H1 (cell line): ENCODE results near the gene POLD1. TPM values are rescaled to one million over a fixed set of nuclear protein-coding genes. Genes with fewer than 3 reads are reported as not detected.

Source experiments
- CTCF ChIA-PET: fragments of 300-600 bp; sonication (Branson Sonifier 250); formaldehyde crosslinking; loops from one replicate; lab custom pipeline; 2021; ENCODE audit not compliant: partially characterized antibody; lab: Charles Lee
- POLR2A ChIA-PET: fragments of 300-600 bp; sonication (Branson Sonifier 250); formaldehyde crosslinking; loops from one replicate; lab custom pipeline; 2021; ENCODE audit warnings: inconsistent platforms; ENCODE audit not compliant: partially characterized antibody; lab: Charles Lee
- DNase-seq, 2 experiments: peaks; one replicate each; pipeline versions ENCODE4 v3.0.0 to v3.0.0-alpha.2; 2010 to 2022; ENCODE audit warnings: low spot score in 2 of 2, low read depth in 1 of 2, mixed read lengths in 1 of 2
- FAIRE-seq: peaks from 2 replicates; lab custom pipeline; 2011; peaks lifted over from hg19 to GRCh38; lab: Jason Lieb, UNC
- H2AFZ ChIP-seq: 2 replicates; pipeline ENCODE4 v1.8.1; 2012; ENCODE audit warnings: low read length, inconsistent platforms
- H2AK5ac ChIP-seq: 2 replicates; pipeline ENCODE4 v1.6.1; 2013; ENCODE audit warnings: low read depth, low read length
- H2BK120ac ChIP-seq: replicated peaks from 2 replicates; pipeline ENCODE3; 2013; ENCODE audit warnings: low read depth, low read length, inconsistent platforms
- H2BK12ac ChIP-seq: 2 replicates; pipeline ENCODE4 v1.6.1; 2013; ENCODE audit warnings: low read depth, low read length
- H2BK15ac ChIP-seq: 2 replicates; pipeline ENCODE4 v1.6.1; 2013; ENCODE audit warnings: low read length
- H2BK20ac ChIP-seq: 2 replicates; pipeline ENCODE4 v1.6.1; 2013; ENCODE audit warnings: low read length
- H2BK5ac ChIP-seq: 2 replicates; pipeline ENCODE4 v1.6.1; 2013; ENCODE audit warnings: low read depth, low read length
- H3K14ac ChIP-seq: 2 replicates; pipeline ENCODE4 v1.6.1; 2013; ENCODE audit warnings: inconsistent platforms; ENCODE audit not compliant: insufficient read length
- H3K18ac ChIP-seq: 2 replicates; pipeline ENCODE4 v1.6.1; 2013; ENCODE audit warnings: low read length; ENCODE audit errors: extremely low read depth
- H3K23ac ChIP-seq: 2 replicates; pipeline ENCODE4 v1.6.1; 2013; ENCODE audit warnings: inconsistent platforms; ENCODE audit not compliant: insufficient read length
- H3K23me2 ChIP-seq: 2 replicates; pipeline ENCODE4 v1.6.1; 2013; ENCODE audit warnings: low read depth, low read length
- H3K27ac ChIP-seq: 2 replicates; pipeline ENCODE4 v1.6.1; 2011; ENCODE audit warnings: low read depth, low read length, inconsistent platforms
- H3K27me3 ChIP-seq, 4 experiments: replicated peaks in 1 of 4; 1 replicate in 1 of 4; 2 replicates in 3 of 4; pipeline versions ENCODE4 v1.6.1 to v1.8.1; 2011 to 2013; ENCODE audit warnings: low read length in 3 of 4, mild to moderate bottlenecking in 3 of 4, inconsistent platforms in 2 of 4, mixed read lengths in 2 of 4, moderate library complexity in 1 of 4; ENCODE audit not compliant: control insufficient read depth in 3 of 4, insufficient read depth in 3 of 4; ENCODE audit errors: extremely low read depth in 1 of 4
- H3K36me3 ChIP-seq, 4 experiments: 2 replicates each; pipeline versions ENCODE4 v1.6.1 to v1.8.1; 2011 to 2013; ENCODE audit warnings: mild to moderate bottlenecking in 4 of 4, low read length in 3 of 4, moderate library complexity in 2 of 4, control low read depth in 1 of 4, inconsistent platforms in 1 of 4; ENCODE audit not compliant: insufficient read depth in 4 of 4, control insufficient read depth in 2 of 4
- H3K4ac ChIP-seq: replicated peaks from 2 replicates; pipeline ENCODE3; 2013; ENCODE audit warnings: low read length, low read depth, mixed read lengths, inconsistent platforms; ENCODE audit not compliant: insufficient read length
- H3K4me1 ChIP-seq, 4 experiments: replicated peaks in 1 of 4; 1 replicate in 1 of 4; 2 replicates in 3 of 4; pipeline versions ENCODE4 v1.6.1 to v1.8.1; 2011 to 2013; ENCODE audit warnings: low read length in 3 of 4, inconsistent platforms in 2 of 4, mixed read lengths in 1 of 4; ENCODE audit not compliant: insufficient read depth in 4 of 4, control insufficient read depth in 3 of 4
- H3K4me2 ChIP-seq, 2 experiments: 2 replicates each; pipeline versions ENCODE4 v1.6.1 to v1.8.1; 2011 to 2013; ENCODE audit warnings: low read depth in 2 of 2, low read length in 2 of 2, control low read depth in 1 of 2, inconsistent platforms in 1 of 2, mild to moderate bottlenecking in 1 of 2; ENCODE audit not compliant: insufficient read depth in 1 of 2
- H3K4me3 ChIP-seq, 4 experiments: fragments of 200-600, 300-600 bp in 1 of 4; sonication (generic), shearing (Covaris generic), sonication (Bioruptor Twin) in 1 of 4; 2 replicates each; pipeline versions ENCODE4 v1.5.1 to v1.8.1; 2011 to 2016; ENCODE audit warnings: low read length in 4 of 4, low read depth in 3 of 4, control low read depth in 2 of 4, inconsistent platforms in 2 of 4, mild to moderate bottlenecking in 2 of 4, mixed read lengths in 1 of 4, moderate library complexity in 1 of 4; ENCODE audit not compliant: insufficient read depth in 2 of 4; ENCODE audit errors: extremely low read depth in 1 of 4
- H3K56ac ChIP-seq: replicated peaks from 2 replicates; pipeline ENCODE3; 2013; ENCODE audit warnings: low read depth, mild to moderate bottlenecking, mixed read lengths, low read length, inconsistent platforms; ENCODE audit not compliant: insufficient read length
- H3K79me1 ChIP-seq: 2 replicates; pipeline ENCODE4 v1.6.1; 2013; ENCODE audit warnings: low read depth, low read length, control low read depth
- H3K79me2 ChIP-seq, 2 experiments: 2 replicates each; pipeline versions ENCODE4 v1.6.1 to v1.8.1; 2012 to 2013; ENCODE audit warnings: low read length in 2 of 2, mild to moderate bottlenecking in 2 of 2, inconsistent platforms in 1 of 2; ENCODE audit not compliant: insufficient read depth in 2 of 2, control insufficient read depth in 1 of 2
- H3K9ac ChIP-seq, 4 experiments: replicated peaks in 1 of 4; 1 replicate in 1 of 4; 2 replicates in 3 of 4; pipeline versions ENCODE4 v1.6.1 to v1.8.1; 2011 to 2013; ENCODE audit warnings: low read depth in 3 of 4, low read length in 3 of 4, control low read depth in 2 of 4, mild to moderate bottlenecking in 2 of 4, moderate library complexity in 2 of 4, inconsistent platforms in 1 of 4; ENCODE audit errors: extremely low read depth in 1 of 4
- H3K9me3 ChIP-seq, 2 experiments: 2 replicates each; pipeline versions ENCODE4 v1.6.1 to v1.8.1; 2012 to 2013; ENCODE audit warnings: mild to moderate bottlenecking in 2 of 2, moderate library complexity in 2 of 2, control low read depth in 1 of 2, inconsistent platforms in 1 of 2, low read depth in 1 of 2, low read length in 1 of 2, mixed read lengths in 1 of 2; ENCODE audit not compliant: insufficient read depth in 2 of 2
- H4K20me1 ChIP-seq, 2 experiments: replicated peaks in 1 of 2; 2 replicates each; pipeline versions ENCODE3 to v1.8.1; 2011 to 2013; ENCODE audit warnings: inconsistent platforms in 2 of 2, low read length in 2 of 2, mild to moderate bottlenecking in 1 of 2; ENCODE audit not compliant: insufficient read depth in 2 of 2, control insufficient read depth in 1 of 2
- H4K5ac ChIP-seq: 2 replicates; pipeline ENCODE4 v1.6.1; 2013; ENCODE audit warnings: low read length, low read depth, mixed read lengths, inconsistent platforms; ENCODE audit not compliant: insufficient read length
- H4K8ac ChIP-seq: 2 replicates; pipeline ENCODE4 v1.8.0; 2013; ENCODE audit warnings: mild to moderate bottlenecking, moderate library complexity, low read length, inconsistent platforms; ENCODE audit not compliant: insufficient read depth; ENCODE audit errors: extremely low read depth
- H4K91ac ChIP-seq: replicated peaks from 2 replicates; pipeline ENCODE3; 2013; ENCODE audit warnings: low read length, mixed read lengths, inconsistent platforms; ENCODE audit not compliant: insufficient read length
- KDM1A ChIP-seq: fragments of 200-600, 300-600 bp; sonication (generic); IDR thresholded peaks from 2 replicates; pipeline ENCODE4 v1.7.1; 2016; ENCODE audit warnings: mild to moderate bottlenecking, low read length, borderline replicate concordance
- MAFK ChIP-seq: IDR thresholded peaks from 2 replicates; pipeline ENCODE4 v1.6.1; 2012; ENCODE audit warnings: low read depth, mild to moderate bottlenecking, improper control_type of control experiment, low read length
- WGBS, 2 experiments: shearing (Covaris generic) in 1 of 2; methylation state at CpG; one replicate each; pipeline versions ENCODE4 v1.1.6 to v1.1.7; 2013 to 2015; ENCODE audit warnings: low lambda C conversion rate in 2 of 2, mixed read lengths in 2 of 2, inconsistent platforms in 1 of 2, low coverage in 1 of 2, missing lambda C conversion rate in 1 of 2; ENCODE audit not compliant: insufficient replicate concordance in 2 of 2, insufficient coverage in 1 of 2, insufficient read length in 1 of 2; ENCODE audit errors: extremely low coverage in 1 of 2, missing lambda C conversion rate in 1 of 2; 5-methylcytosine and 5-hydroxymethylcytosine counted together
- polyA plus RNA-seq, 7 experiments: library from polyadenylated mRNA; depleted of rRNA in 3 of 7; stranded (reverse) in 5 of 7; unstranded in 2 of 7; fragments of >200 nt in 5 of 7; fragments of 200-250 nt in 2 of 7; gene quantifications; 1 replicate in 5 of 7; 2 replicates in 1 of 7; 4 replicates in 1 of 7; pipeline versions ENCODE4 v1.2.1 to v1.2.3, GENCODE V29; 2011 to 2013; ENCODE audit warnings: missing spikeins in 2 of 7, mixed read lengths in 2 of 7
- total RNA-seq: library from RNA; stranded (reverse); fragmentation: NEBNext Ultra II Directional; extraction: Animal tissue kit (Norgen Biotek cat#: 25700); gene quantifications from 2 replicates; pipeline ENCODE4 v1.2.1, GENCODE V29; 2021

POLD1 gene
- total and polyA plus RNA-seq, 2 of the 8 experiments (the other 6 are each of a cell fraction or from before 2014, with no cell fraction given): 141 to 142 TPM

- Histone ChIP-seq H3K79me1 (no peaks in the 10 kb centered on the region), H3K56ac (no peak overlapping the region), H3K27me3 (peaks cover 0 to 19% (median 8%) of the 10 kb centered on the region in 4 experiments; a peak in 4 of 7 replicates), H3K18ac (no peak overlapping the region), H4K5ac (no peak overlapping the region), H2AFZ (no peak overlapping the region), H3K36me3 (no peaks in the 10 kb centered on the region), H4K20me1 (no peaks in the 10 kb centered on the region), H2BK120ac (no peak overlapping the region), H3K4me3 (peak overlapping the region in 1 of 4 experiments; percentile 50; a peak in 4 of 8 replicates), H3K79me2 (no peaks in the 10 kb centered on the region), H2BK15ac (no peak overlapping the region), H3K27ac (no peak overlapping the region), H3K4me1 (peaks cover 0 to 12% (median 7%) of the 10 kb centered on the region in 4 experiments; a peak in 5 of 7 replicates), H2BK5ac (no peak overlapping the region)
- WGBS, 2 experiments: 89% methylated on average over 22 of the region's 26 CpGs; no CpG with 5 or more reads in 1 of the 2 experiments
- CTCF ChIA-PET: interaction anchor here (0.7 to 2.4 kb wide), 11 partner anchors 9 to 297 kb away, joined by 3 to 13 read pairs (median 3); partner anchors contain the start of genes POLD1 and SPIB
- no peak for FAIRE-seq
- POLR2A ChIA-PET: interaction anchor here (0.7 to 3.1 kb wide), 14 partner anchors 8 to 377 kb away, joined by 3 to 15 read pairs (median 4); partner anchors contain the start of genes POLD1 and SPIB
- no peak for TF ChIP-seq MAFK
- TF ChIP-seq KDM1A: peak; percentile 72; the same call in 1 of the 2 replicates
- TF ChIP-seq, all 59 proteins: peak for 1
- H2AK5ac ChIP-seq: no peak overlapping the region
- no peak for DNase-seq
- H2BK20ac ChIP-seq: no peak overlapping the region
- H3K4ac ChIP-seq: no peak overlapping the region
- H3K23me2 ChIP-seq: peaks cover 3% of the 10 kb centered on the region; the same call in 1 of the 2 replicates
- H3K14ac ChIP-seq: no peak overlapping the region
- H3K9ac ChIP-seq: no peak overlapping the region
- peak overlapping the region; percentile 52 to 73; a peak in 2 of 4 replicates for H3K4me2 ChIP-seq
- no peak overlapping the region for H3K23ac ChIP-seq
- no peaks in the 10 kb centered on the region for H3K9me3 ChIP-seq
- H4K8ac ChIP-seq: 0 out of 2 replicates have a peak overlapping the region, but pooled peaks have one; percentile 11
- no peak overlapping the region for H4K91ac ChIP-seq
- H2BK12ac ChIP-seq: no peak overlapping the region
Measured at GRCh38 chr19:50427318-50427925, 43.3 kb downstream of the POLD1 start.
